ENCODE results near the gene NOL3.
"Not testable (repeated sequence)": the region's sequence is repeated elsewhere in the genome, so short reads cannot be mapped to it uniquely, and the experiment has no call there.

NOL3 gene

DNA sequence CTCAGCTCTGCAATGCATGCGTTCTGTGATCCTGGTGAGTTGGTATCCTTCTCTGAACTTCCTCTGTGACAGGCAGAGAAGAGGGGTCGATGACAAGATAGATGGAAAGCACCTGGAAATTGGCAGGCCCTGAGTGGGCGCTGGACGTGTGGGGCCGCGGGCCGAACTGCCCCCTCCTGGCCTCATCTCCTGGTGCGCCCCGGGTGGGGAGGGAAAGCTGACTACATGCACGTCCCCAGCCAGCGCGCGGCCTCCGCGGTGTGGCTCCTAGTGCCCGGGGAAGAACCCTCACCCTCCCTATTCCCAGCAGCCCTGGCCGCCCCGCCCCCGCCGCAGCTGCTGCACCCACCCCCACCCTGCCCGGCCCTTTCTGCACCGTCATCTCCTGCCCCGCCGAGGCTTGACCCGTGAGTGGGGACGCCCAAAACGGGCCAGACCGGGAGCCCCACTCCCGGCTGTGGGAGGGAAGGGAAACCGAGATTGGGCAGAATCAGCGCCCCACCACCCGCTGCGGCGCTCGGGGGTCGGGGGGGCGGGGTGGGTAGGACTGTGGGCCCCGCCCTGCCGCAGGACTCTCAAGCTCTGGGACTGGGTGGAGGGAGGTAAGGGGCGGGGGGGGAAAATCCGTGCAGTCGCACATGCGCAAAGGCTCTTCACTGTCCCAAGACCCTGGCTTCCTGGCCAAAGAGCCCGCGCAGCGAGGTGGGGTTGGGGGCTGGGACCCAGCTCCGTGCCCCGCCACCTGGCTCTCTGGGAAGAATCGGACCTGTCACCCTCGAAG, at the start of gene NOL3:
Gene NOL3 (plus strand): TSS at position 371 of the 781 bp plus-strand sequence.
- no peak for DNase-seq

DNA sequence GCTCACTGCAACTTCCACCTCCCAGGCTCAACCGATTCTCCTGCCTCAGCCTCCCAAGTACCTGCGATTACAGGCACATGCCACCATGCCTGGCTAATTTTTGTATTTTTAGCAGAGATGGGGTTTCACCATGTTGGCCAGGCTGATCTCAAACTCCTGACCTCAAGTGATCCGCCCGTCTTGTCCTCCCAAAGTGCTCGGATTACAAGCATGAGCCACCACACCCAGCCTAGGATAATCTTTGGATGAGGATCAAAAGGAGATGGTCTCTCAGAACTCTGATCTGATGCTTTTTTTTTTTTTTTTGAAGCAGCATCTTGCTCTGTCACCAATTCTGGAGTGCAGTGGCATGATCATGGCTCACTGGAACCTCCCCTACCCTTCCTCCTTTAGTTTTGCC, 47.5 kb upstream of the NOL3 start:
- not testable (repeated sequence) for DNase-seq

DNA sequence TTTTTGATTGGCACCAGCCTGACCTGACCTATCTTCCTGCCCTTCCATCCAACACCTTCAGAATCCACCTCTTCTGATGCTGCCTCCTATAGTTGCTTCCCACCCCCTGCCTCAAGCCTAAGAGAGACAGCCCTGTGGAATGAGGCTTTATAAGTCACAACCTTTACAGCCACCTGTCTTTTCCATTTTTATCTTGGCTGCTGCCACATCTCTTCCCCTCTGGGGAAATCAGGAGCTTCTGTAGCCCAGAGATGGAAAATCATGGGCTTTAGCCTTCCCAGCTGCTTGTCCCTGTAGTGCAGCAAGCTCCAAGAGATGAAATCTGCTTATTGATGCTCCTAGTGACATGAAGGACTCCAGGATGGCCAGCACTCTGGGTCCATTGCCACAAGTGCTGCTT, 41.9 kb upstream of the NOL3 start:
- DNase-seq = no peak

DNA sequence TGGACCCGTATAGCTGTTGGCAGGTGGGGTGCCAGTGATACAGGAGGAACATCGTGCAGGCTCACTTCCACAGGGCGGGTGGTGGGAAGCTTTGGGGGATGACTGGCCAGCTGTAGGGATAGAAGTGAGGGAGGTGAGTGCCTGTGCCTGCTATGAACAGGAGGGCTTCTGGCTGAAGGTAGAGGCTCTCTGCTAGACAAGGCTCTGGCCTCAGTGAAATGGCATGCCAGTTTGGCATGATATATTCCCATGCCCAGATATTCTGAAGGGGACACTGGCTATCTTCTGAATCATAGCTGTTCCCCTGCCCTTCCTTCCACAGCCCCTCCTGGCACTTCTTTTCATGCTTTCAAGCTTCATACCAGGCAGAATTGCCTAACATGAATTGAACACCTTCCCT, 41.5 kb upstream of the NOL3 start:
- no peak for DNase-seq

DNA sequence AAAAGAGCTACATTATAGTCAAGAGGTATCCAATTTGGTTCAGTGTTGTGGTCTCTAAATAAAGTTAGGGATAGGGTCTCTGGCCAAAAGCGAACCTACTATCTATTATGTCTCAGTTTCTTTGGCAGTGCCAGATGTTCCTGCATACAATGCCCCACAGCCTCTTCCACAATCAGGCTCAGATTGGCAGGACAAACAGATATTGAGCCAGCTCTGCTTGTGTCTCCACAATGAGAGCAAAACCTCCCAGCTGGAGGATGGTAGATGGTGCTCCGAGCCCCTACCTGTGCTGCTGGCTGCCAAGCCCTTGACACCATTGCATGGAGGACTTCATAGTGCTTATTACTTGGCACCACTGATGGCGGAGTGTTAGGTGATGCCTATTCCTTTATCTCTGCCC, 40.9 kb upstream of the NOL3 start:
- DNase-seq = no peak

DNA sequence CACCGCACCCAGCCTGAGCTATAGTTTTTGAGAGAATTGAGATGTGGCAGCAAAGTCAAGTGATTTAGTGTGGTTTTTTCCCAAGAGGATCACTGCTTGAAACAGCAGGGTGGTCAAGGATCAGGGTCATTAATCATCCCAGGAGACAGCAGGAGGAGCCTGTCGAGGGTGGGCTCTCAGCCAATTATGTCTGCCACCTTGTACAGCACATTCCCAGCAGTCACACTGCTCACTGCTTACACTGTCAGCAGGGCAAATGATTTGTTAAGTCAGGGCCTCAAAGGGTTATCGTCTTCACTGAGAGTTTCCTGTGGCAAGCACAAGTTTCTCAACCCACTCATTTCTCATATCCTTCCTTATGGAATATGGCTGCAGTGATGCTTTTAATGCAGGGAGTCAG, 32.7 kb upstream of the NOL3 start:
- DNase-seq = no peak

DNA sequence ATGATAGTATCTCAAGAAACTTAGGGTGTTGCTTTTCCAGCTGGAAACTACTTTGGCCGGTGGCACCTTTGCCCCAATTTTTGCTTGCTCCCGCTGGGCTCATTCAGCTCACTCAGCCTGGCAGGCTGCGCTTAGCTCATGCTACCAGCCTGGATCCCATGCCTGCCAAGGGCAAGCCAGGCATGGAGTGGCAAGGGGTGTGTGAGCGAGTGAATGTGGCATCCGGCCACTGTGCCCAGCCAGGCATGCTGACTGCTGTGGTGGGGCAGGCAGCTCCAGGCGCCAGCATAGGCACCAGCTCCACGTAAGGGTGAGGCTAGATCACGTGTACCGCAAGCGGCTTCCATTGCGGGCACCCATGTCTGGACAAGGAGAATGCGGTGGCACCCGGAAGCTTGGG, 28.9 kb upstream of the NOL3 start:
- DNase-seq = no peak

DNA sequence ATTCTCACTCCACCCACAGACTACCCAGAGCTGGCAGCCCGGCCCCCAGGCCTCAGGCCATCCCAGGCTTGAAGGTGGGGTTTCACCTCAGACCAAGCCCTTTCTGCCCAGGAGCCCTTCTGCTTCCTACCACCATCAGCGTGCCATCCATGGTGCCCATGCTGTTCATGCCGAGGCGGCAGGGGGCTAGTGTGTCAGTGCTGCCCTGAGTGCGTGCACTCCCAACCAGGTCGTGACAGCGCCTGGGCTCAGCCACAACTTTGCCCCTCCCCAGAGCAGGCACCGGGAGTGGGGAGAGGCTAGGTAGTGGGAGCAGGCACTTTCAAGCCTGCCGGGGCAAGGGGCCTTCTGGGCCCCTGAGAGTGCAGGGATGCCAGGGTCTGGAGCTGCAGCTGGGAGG, 28.0 kb upstream of the NOL3 start:
- no peak for DNase-seq

DNA sequence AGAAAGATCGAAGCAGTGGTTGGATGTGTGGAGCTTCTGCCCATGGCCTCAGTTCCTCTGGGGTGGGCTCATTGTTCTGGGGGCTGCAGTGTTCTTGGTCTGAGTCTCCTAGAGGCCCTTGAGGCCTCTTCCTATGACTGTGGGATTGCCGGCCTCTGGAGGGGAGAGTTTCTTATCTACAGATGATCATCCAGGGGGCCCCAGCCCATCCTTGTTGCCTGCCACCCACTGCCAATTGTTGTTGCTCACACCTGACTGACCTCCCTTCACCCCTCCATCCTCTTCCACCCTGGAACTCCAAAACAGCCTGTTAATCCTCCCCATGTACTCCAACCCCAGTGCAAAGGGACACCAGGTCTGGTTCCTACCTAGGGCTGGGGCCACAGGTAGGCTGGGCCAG, 25.4 kb upstream of the NOL3 start:
- no peak for DNase-seq

DNA sequence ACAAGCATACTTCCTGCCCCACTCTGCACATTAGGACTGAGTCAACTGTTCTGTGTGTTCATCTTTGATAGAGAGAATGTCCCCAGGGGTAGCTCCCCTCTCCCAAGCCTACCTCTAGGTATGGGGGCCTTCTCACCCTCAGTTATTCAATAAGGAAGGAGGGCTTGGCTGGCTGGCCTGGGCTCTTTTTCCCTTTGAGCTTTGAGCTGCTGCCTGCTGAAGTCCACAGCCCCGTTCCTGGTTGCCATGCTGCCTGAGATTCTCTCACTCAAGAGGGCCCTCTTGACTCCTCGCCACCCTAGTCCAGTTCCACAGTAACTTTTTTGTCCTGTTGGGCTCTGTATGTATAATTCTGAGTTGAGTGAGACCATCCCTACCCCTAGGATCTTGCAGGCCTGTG, 24.6 kb upstream of the NOL3 start:
- DNase-seq = no peak

DNA sequence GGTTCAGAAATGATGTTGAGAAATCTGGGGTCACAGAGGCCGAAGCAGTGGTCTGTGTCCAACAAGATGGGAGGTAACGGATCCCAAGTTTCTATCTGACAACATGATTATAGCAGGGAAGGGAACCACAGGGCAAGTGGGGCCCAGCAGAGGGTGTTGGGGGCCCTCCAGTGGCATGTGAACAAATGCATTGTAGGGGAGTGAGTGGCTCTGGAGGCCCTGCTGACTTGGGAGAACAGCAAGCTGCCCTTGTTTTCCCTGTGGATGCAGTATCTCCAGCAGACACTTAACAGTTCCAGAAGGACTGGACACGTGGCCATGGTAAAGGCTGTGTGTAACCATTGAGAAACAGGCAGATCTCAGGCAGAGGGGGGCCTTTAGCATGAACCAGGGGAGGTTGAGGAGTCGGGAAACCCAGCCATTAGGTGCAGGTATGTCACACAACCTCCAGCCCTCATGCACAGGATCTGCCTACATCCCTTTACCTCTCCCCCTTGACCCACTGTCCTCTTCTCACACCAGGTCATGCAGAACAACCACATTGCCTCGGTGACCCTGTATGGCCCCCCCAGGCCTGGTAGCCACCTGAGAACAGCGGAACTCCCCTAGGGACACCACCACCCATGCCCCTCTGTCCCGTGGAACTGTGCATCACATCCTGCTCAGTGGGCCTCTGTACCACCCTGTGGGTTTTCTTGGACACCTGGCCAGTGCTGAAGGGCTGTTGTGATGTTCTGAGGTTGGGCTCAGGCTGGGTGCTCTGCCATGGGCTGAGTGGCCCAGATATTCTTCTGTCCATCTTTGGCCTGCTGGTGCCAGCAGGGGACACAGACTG, 23.6 kb upstream of the NOL3 start:
- no peak for DNase-seq

DNA sequence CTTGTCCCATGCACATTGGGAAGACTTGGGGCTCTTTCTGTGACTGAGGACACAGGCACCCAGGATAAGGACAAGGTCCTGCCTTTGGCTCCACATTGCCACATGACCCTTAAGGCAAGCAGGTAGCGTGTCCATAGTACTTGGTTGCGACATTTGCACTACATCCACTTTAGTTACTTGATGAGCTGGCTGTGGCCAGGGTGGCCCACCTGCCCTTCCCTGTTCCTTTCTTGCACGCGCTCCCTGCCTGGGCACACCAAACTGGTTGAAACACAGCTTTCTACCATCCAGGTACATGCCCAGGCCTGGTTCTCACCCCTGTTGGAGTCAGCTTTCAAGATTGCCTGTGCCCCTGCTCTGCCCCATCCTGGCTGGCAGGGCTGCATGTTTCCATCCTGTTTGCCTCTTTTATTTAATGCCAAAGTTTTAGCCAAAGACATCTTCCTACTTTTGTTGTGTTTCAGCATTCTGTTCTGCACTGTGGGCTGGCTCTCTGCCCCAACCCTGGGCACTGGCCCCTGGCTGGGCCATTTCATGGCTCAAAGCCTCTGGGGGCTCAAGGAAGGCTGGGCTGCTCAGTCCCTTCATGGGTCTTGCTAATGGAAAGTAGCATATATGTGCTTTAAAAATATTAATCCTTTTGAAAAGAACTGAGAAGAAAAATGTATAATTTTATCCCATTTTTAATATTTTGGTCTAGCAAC, 22.7 kb upstream of the NOL3 start:
- no peak for DNase-seq

DNA sequence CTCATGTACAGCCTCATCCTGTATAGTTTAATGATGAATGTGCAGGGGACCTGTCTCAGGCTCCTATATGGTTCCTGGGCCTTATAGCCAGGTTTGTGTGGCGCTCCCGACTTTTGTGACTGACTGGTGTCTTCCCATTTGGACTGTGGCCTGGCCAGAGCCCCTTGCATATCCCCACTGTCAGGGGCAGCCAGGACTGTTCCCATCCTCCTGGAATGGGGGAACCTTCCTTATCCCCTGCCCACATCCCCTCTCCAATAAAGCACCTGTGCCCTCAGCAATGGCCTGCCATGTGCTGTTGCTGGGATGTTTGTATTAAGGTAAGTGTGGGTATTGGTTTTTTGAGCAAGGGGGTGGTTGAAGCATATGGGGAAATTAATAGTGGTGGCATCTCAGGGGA, 22.1 kb upstream of the NOL3 start:
- no peak for DNase-seq

DNA sequence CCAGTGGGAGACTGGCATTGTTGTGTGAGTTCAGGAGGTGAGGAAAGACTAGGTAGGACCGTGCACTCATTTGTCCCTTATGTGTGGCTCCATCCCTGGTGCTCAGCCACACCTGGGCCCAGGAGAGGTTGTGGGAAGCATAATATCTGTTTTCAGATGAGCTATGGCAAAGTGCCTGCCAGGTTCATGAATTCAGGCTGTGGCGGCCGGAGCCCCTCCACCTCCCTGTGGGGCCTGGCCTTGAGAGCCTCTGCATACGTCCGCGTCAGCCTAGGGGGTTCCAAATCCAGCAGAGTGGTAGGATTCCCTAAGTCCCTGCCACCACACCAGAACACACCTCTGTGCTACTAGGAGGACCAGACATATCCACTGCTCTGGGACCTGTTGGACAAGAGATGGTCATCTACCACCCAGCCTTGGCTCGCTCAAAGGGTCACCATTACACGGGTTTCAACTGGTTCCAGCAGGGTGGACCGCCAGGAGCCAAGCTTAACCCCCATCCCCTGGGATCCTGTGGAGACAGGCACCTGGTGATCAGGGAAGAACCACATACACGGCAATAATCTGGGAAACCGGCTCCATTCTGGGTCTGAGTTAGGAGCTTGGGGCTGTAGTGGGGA, 21.6 kb upstream of the NOL3 start:
- no peak for DNase-seq

DNA sequence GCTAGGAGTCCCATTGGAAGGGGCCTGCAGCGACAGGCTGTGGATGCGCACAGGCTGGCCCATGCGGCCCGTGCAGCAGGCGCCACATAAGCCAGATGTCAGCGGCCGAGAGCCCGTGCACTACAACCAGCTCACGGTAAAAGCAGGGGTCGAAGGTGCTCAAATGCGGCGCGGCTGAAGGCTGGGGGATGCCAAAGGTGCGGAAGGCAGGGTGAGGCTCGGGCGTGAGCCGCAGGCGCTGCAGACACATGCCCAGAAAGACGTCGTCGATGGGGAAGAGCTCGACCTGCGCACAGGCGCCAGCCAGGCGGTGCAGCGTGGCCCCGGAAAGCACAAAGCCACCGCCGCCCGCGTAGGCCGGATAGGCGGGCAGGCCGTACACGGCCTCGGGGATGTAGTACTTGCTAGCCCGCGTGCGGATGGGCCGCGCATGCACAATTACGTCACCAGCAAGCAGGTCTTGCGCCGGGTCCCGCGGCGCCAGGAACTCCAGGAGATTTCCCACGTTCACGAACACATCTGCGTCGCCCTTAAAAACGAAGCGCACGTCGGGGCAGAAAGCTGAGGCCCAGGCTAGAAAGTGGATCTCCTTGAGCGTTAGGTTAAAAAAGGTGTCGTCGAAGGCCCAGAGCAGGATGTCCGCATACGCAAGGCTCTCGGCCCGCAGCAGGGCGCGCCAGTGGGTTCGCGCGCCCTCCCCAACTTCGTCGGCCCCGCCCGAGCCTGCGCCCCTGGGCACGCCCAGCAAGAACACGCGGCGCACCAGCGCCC, 20.9 kb upstream of the NOL3 start:
- DNase-seq = no peak

DNA sequence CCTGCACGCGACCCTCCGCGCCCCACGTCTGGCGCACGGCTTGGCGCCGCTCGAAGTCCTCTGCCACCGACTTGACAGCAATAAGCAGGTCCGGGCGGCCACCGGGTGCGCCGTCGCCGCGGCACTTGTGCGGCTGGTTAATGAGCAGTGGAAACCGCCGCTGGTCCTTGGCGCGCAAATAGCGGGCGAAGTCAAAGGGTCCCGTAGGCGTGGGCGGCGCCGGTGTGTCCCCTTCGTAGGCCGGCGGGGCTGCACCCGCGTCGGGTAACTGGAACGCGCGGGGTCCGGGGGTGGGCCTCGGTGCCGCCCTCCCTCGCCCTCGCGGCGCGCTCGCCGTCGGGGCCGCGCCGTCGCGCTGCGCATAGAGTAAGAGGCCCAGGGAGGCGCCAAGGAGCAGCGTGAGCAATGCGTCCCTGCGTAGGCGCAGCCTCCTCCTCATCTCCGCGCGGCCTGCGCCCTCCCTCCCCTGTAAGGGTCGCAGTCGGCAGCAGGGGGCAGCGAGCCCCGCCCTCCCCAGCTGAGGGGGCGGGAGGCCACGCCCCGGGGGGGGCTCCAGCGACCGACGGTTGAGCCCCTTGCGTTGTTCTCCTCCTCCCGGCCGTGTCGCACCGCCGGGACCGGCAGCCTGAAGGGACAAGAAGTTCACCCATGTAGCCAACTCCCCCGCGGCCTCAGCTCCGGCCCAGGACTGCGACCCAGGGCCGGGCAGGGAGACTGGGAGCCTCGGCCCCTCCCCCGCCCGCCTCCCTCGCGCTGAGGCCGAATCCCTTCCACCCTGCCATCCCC, 20.1 kb upstream of the NOL3 start:
- DNase-seq = peak; percentile 33

DNA sequence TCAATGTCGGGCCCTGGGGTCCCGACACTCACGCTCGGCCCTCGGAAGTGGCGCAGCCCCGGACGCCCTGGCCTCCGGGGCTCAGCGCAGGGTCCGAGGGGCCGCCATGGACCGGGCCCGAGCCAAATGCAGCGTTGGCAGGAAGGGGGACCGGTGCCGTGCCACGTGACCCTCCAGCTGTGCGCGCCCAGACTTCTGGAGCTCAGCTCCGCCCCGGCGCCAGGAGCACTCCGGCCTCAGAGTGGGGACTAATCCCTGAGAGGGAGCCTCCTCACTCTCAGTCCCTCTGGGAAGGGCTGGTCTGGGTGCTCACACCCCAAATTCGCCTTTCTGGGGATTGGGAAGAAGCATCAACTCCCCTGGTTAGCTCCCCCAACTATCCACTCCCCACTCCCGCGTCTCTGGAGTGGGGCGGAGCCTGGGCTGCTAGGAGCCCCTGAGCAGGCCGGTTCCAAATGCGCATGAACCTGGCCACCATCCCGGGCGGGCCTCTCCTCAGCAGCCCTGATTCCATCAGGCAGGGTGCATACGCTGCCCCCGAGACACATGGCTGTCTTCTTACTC, 19.4 kb upstream of the NOL3 start, which contains the start of gene B3GNT9:
Gene B3GNT9 (minus strand): TSS at position 166 of the 564 bp plus-strand sequence. CDS start 513 bp downstream, outside the sequence.
- no peak for DNase-seq

DNA sequence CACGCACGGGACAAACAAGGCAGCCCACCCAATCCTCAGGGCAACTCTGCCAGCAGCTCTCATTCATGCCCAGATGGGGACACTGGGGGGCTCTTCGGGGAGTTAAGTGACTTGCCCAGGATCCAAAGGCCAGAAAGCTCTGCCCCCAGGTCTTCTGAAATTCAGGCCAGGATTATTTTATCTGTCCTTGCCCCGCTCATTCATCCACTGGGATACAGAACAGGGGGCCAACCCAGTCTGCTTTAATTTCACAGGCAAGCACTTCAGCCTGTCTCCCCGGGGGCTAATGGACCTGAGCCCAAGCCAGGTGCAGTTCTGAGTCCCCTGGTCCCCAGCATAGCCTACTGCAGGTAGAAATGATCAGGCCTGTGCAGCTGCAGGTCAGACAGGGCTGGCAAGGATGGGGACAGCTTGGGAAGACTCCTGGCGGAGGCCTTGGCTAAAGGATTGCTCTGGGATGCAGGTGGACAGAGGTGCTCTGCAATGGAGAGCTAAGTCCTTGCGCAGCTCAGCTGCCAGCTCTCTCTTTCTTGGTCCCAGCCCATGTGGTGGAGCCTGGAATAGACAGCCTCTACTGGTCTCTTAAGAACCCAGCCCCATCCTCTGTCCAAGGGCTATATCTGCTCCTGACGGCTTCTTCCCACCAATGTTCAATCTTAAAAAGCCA, 18.8 kb upstream of the NOL3 start:
- no peak for DNase-seq

DNA sequence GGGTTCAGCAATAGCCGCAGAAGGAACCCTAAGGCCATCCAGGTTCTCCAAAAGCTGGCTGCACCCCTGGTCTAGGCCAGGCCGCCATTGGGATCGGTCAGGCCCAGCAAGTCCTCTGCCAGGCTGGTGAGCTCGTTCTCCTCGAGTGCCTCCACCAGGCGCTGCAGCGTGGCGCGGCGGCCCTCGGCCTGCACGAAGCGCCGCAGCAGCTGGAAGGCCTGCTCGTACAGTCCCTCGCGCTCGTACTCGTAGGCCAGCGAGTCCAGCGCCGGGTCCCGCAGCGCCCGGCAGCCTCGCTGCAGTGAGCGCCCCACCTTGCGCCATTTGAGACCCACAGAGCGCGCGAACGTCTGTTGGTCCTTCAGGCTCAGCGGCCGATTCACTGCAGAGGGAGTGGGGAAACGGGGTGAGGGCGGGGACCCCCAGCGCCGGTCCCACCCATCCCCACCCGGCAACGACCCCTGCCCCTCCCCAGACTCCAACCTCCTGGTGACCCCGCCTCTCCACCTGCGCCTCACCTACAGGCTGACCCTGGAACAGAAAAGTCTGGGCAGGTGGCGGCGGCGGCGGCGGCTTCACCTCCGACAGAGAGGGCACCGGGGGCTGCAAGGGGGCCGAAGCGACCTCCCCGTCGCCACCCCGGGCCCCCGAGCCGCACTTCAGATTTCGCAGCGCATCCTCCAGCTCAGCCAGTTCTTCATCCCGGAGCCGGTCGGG, 15.6 kb upstream of the NOL3 start:
- no peak for DNase-seq
